ENCODE results near the gene RBL1. TPM values are rescaled to one million over a fixed set of nuclear protein-coding genes. Genes with fewer than 3 reads are reported as not detected.

Gene RBL1
- total RNA-seq, 1 donor from 2014 or later: 5.7 TPM

GRCh38 chr20:37096415-37097041 lies 731 bp upstream of the RBL1 start:
- Mint-ChIP-seq H3K36me3 (ENCODE audit: low read depth, unreplicated experiment) (no peaks in the 10 kb centered on the region), H3K27me3 (ENCODE audit: unreplicated experiment) (peaks cover 3% of the 10 kb centered on the region), H3K9me3 (ENCODE audit: unreplicated experiment) (no peaks in the 10 kb centered on the region), H3K27ac (ENCODE audit: unreplicated experiment) (peak overlapping the region; percentile 80), H3K4me1 (ENCODE audit: unreplicated experiment) (peaks cover 8% of the 10 kb centered on the region), H3K4me3 (ENCODE audit: unreplicated experiment) (peak overlapping the region; percentile 96)
- DNase-seq (ENCODE audit: low spot score): no peak
- TF ChIP-seq, protein P1, sequence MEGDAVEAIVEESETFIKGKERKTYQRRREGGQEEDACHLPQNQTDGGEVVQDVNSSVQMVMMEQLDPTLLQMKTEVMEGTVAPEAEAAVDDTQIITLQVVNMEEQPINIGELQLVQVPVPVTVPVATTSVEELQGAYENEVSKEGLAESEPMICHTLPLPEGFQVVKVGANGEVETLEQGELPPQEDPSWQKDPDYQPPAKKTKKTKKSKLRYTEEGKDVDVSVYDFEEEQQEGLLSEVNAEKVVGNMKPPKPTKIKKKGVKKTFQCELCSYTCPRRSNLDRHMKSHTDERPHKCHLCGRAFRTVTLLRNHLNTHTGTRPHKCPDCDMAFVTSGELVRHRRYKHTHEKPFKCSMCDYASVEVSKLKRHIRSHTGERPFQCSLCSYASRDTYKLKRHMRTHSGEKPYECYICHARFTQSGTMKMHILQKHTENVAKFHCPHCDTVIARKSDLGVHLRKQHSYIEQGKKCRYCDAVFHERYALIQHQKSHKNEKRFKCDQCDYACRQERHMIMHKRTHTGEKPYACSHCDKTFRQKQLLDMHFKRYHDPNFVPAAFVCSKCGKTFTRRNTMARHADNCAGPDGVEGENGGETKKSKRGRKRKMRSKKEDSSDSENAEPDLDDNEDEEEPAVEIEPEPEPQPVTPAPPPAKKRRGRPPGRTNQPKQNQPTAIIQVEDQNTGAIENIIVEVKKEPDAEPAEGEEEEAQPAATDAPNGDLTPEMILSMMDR (IDR thresholded peaks at IDR 0.05; ENCODE audit: unreplicated experiment): no peak

DNA sequence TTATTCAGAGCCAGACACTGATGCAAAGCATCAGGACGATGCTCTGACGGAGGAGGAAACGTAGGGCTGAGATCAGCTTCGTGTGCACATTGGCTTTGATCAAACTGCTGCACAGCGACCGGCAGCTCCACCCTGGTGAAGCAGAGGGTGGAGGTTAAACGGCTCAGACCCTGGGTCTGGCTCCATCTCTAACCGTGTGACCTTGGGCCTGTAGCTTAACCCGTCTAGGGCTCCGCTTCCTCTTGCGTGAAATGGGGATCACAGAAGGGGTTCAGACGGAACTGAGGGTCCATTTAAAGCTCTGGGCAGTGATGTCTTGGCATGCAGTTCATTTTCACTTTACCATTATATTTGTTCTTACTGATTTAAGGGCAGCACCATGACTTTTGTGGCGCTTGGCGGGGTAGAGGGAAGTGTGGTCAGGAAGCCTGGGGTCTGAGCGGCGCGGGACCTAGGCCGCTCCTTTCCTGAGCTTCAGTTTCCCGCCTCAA lies 644 bp downstream of the RBL1 start:
- no peak for DNase-seq (ENCODE audit: low spot score)
- Mint-ChIP-seq H3K9me3 (ENCODE audit: unreplicated experiment) (no peaks in the 10 kb centered on the region), H3K27ac (ENCODE audit: unreplicated experiment) (peak overlapping the region; percentile 31), H3K27me3 (ENCODE audit: unreplicated experiment) (peaks cover 3% of the 10 kb centered on the region), H3K4me3 (ENCODE audit: unreplicated experiment) (peak overlapping the region; percentile 89), H3K4me1 (ENCODE audit: unreplicated experiment) (peaks cover 8% of the 10 kb centered on the region), H3K36me3 (ENCODE audit: low read depth, unreplicated experiment) (no peaks in the 10 kb centered on the region)
- TF ChIP-seq, protein P1 (IDR thresholded peaks at IDR 0.05; ENCODE audit: unreplicated experiment): no peak

GRCh38 chr20:37090407-37090806 lies 5.4 kb downstream of the RBL1 start:
- H3K4me1 Mint-ChIP-seq (ENCODE audit: unreplicated experiment): peaks cover 3% of the 10 kb centered on the region
- no peak for DNase-seq (ENCODE audit: low spot score)
- H3K9me3 Mint-ChIP-seq (ENCODE audit: unreplicated experiment): no peaks in the 10 kb centered on the region
- peaks cover 3% of the 10 kb centered on the region for H3K27me3 Mint-ChIP-seq (ENCODE audit: unreplicated experiment)
- TF ChIP-seq, protein P1 (IDR thresholded peaks at IDR 0.05; ENCODE audit: unreplicated experiment): no peak
- H3K36me3 Mint-ChIP-seq (ENCODE audit: low read depth, unreplicated experiment): no peaks in the 10 kb centered on the region
- no peak overlapping the region for H3K4me3 Mint-ChIP-seq (ENCODE audit: unreplicated experiment)
- no peak overlapping the region for H3K27ac Mint-ChIP-seq (ENCODE audit: unreplicated experiment)

GRCh38 chr20:37081717-37082289 lies 14.0 kb downstream of the RBL1 start:
- Mint-ChIP-seq H3K36me3 (ENCODE audit: low read depth, unreplicated experiment) (no peaks in the 10 kb centered on the region), H3K9me3 (ENCODE audit: unreplicated experiment) (no peaks in the 10 kb centered on the region), H3K4me1 (ENCODE audit: unreplicated experiment) (no peaks in the 10 kb centered on the region), H3K27ac (ENCODE audit: unreplicated experiment) (no peak overlapping the region), H3K27me3 (ENCODE audit: unreplicated experiment) (no peaks in the 10 kb centered on the region), H3K4me3 (ENCODE audit: unreplicated experiment) (no peak overlapping the region)
- peak; percentile 27 for DNase-seq (ENCODE audit: low spot score)
- TF ChIP-seq, protein P1 (IDR thresholded peaks at IDR 0.05; ENCODE audit: unreplicated experiment): peak; percentile 10

- TF ChIP-seq, protein P1 (IDR thresholded peaks at IDR 0.05; ENCODE audit: unreplicated experiment): no peak
- H3K36me3 Mint-ChIP-seq (ENCODE audit: low read depth, unreplicated experiment): no peaks in the 10 kb centered on the region
- no peak overlapping the region for H3K4me3 Mint-ChIP-seq (ENCODE audit: unreplicated experiment)
- no peaks in the 10 kb centered on the region for H3K27me3 Mint-ChIP-seq (ENCODE audit: unreplicated experiment)
- no peak for DNase-seq (ENCODE audit: low spot score)
- no peaks in the 10 kb centered on the region for H3K4me1 Mint-ChIP-seq (ENCODE audit: unreplicated experiment)
- no peak overlapping the region for H3K27ac Mint-ChIP-seq (ENCODE audit: unreplicated experiment)
- H3K9me3 Mint-ChIP-seq (ENCODE audit: unreplicated experiment): no peaks in the 10 kb centered on the region
Observed at GRCh38 chr20:37077009-37077408, 18.8 kb downstream of the RBL1 start.

All from endothelial cell (in vitro differentiated cells).